H9 (cell line): Measurements from ENCODE around the gene BICD1. TPM values are rescaled to one million over a fixed set of nuclear protein-coding genes. Genes with fewer than 3 reads are reported as not detected.

ENCODE experiments used
- DNase-seq: peaks from one replicate; pipeline ENCODE4 v3.0.0-alpha.2; 2017
- H2AFZ ChIP-seq: one replicate; pipeline ENCODE4 v1.6.1; 2013; ENCODE audit warnings: mild to moderate bottlenecking, low read length, control low read depth, moderate library complexity
- H2AK5ac ChIP-seq: 2 replicates; pipeline ENCODE4 v1.6.1; 2013; ENCODE audit warnings: low read length, control low read depth, mixed read lengths; ENCODE audit not compliant: insufficient read length
- H2BK120ac ChIP-seq: one replicate; pipeline ENCODE4 v1.6.1; 2013; ENCODE audit warnings: low read depth, mild to moderate bottlenecking, low read length, control low read depth, inconsistent platforms; ENCODE audit not compliant: poor library complexity, severe bottlenecking
- H2BK12ac ChIP-seq: 2 replicates; pipeline ENCODE4 v1.6.1; 2013; ENCODE audit warnings: low read length, control low read depth, mixed read lengths, low read depth; ENCODE audit not compliant: insufficient read length
- H2BK15ac ChIP-seq: 2 replicates; pipeline ENCODE4 v1.6.1; 2013; ENCODE audit warnings: low read depth, low read length, control low read depth
- H2BK20ac ChIP-seq: one replicate; pipeline ENCODE4 v1.6.1; 2013; ENCODE audit warnings: low read depth, mild to moderate bottlenecking, low read length, control low read depth, inconsistent platforms; ENCODE audit not compliant: poor library complexity, severe bottlenecking
- H2BK5ac ChIP-seq: 2 replicates; pipeline ENCODE4 v1.6.1; 2013; ENCODE audit warnings: low read length, control low read depth, mixed read lengths; ENCODE audit not compliant: insufficient read length
- H3K14ac ChIP-seq: 2 replicates; pipeline ENCODE4 v1.6.1; 2013; ENCODE audit warnings: low read length, control low read depth; ENCODE audit not compliant: insufficient read depth
- H3K18ac ChIP-seq: 2 replicates; pipeline ENCODE4 v1.6.1; 2013; ENCODE audit warnings: low read depth, mild to moderate bottlenecking, mixed read lengths, low read length, control low read depth; ENCODE audit not compliant: insufficient read length
- H3K23ac ChIP-seq: 2 replicates; pipeline ENCODE4 v1.6.1; 2013; ENCODE audit warnings: low read length, control low read depth, mixed read lengths, low read depth; ENCODE audit not compliant: insufficient read length
- H3K23me2 ChIP-seq: 2 replicates; pipeline ENCODE4 v1.6.1; 2013; ENCODE audit warnings: low read depth, mild to moderate bottlenecking, mixed read lengths, low read length, control low read depth; ENCODE audit not compliant: insufficient read length, poor library complexity, severe bottlenecking
- H3K27ac ChIP-seq: 2 replicates; pipeline ENCODE4 v1.5.1; 2013; ENCODE audit warnings: low read length, control low read depth, mixed read lengths, low read depth; ENCODE audit not compliant: insufficient read length
- H3K27me3 ChIP-seq: 2 replicates; pipeline ENCODE4 v1.6.1; 2013; ENCODE audit warnings: low read length, control low read depth, inconsistent platforms; ENCODE audit not compliant: insufficient read depth
- H3K4ac ChIP-seq: 2 replicates; pipeline ENCODE4 v1.6.1; 2013; ENCODE audit warnings: low read depth, mild to moderate bottlenecking, control low read depth, inconsistent platforms, low read length, moderate library complexity
- H3K4me1 ChIP-seq: 2 replicates; pipeline ENCODE4 v1.6.1; 2013; ENCODE audit warnings: low read length, control low read depth, inconsistent platforms; ENCODE audit not compliant: insufficient read depth
- H3K4me2 ChIP-seq: 2 replicates; pipeline ENCODE4 v1.6.1; 2013; ENCODE audit warnings: low read length, control low read depth, mixed read lengths; ENCODE audit not compliant: insufficient read length, insufficient read depth
- H3K56ac ChIP-seq: 2 replicates; pipeline ENCODE4 v1.6.1; 2013; ENCODE audit warnings: low read depth, mild to moderate bottlenecking, mixed read lengths, low read length, control low read depth; ENCODE audit not compliant: insufficient read length
- H3K79me1 ChIP-seq: 2 replicates; pipeline ENCODE4 v1.6.1; 2013; ENCODE audit warnings: low read depth, mild to moderate bottlenecking, moderate library complexity, low read length, control low read depth, inconsistent platforms; ENCODE audit not compliant: insufficient read depth, poor library complexity, severe bottlenecking
- H3K79me2 ChIP-seq: 2 replicates; pipeline ENCODE4 v1.6.1; 2013; ENCODE audit warnings: low read length, control low read depth, inconsistent platforms; ENCODE audit not compliant: insufficient read depth
- H3K9ac ChIP-seq: 2 replicates; pipeline ENCODE4 v1.6.1; 2013; ENCODE audit warnings: low read length, control low read depth, mixed read lengths; ENCODE audit not compliant: insufficient read length; ENCODE audit errors: extremely low read depth
- H3K9me3 ChIP-seq: one replicate; pipeline ENCODE4 v1.6.1; 2013; ENCODE audit warnings: low read depth, low read length, inconsistent platforms; ENCODE audit not compliant: control insufficient read depth
- H3T11ph ChIP-seq: one replicate; pipeline ENCODE4 v1.6.1; 2013; ENCODE audit warnings: mild to moderate bottlenecking, low read length, control low read depth, inconsistent platforms
- H4K20me1 ChIP-seq: one replicate; pipeline ENCODE4 v1.6.1; 2013; ENCODE audit not compliant: control insufficient read depth, insufficient read length, insufficient read depth
- H4K5ac ChIP-seq: 2 replicates; pipeline ENCODE4 v1.6.1; 2013; ENCODE audit warnings: low read depth, mild to moderate bottlenecking, mixed read lengths, low read length, control low read depth; ENCODE audit not compliant: insufficient read length
- H4K8ac ChIP-seq: replicated peaks from 2 replicates; pipeline ENCODE4 v1.6.1; 2013; ENCODE audit warnings: low read length, control low read depth, mixed read lengths, low read depth; ENCODE audit not compliant: insufficient read length
- H4K91ac ChIP-seq: 2 replicates; pipeline ENCODE4 v1.6.1; 2013; ENCODE audit warnings: low read depth, mild to moderate bottlenecking, moderate library complexity, mixed read lengths, low read length, control low read depth; ENCODE audit not compliant: insufficient read length
- H3K27ac Mint-ChIP-seq, 3 experiments: 2 replicates in 2 of 3; 3 replicates in 1 of 3; pipeline ENCODE4 v1.8.0; 2020 to 2021; ENCODE audit warnings: mixed read lengths in 3 of 3, mild to moderate bottlenecking in 1 of 3, moderate library complexity in 1 of 3
- H3K27me3 Mint-ChIP-seq: 2 replicates; pipeline ENCODE4 v1.8.0; 2021; ENCODE audit warnings: low read depth, mild to moderate bottlenecking, moderate library complexity, mixed read lengths
- H3K36me3 Mint-ChIP-seq, 3 experiments: 2 replicates in 2 of 3; 3 replicates in 1 of 3; pipeline ENCODE4 v1.8.0; 2020 to 2021; ENCODE audit warnings: low read depth in 3 of 3, mixed read lengths in 3 of 3; ENCODE audit not compliant: insufficient read depth in 1 of 3
- H3K4me1 Mint-ChIP-seq, 2 experiments: 2 replicates each; pipeline ENCODE4 v1.8.0; 2020; ENCODE audit warnings: mixed read lengths in 2 of 2
- H3K4me3 Mint-ChIP-seq, 2 experiments: 2 replicates in 1 of 2; 3 replicates in 1 of 2; pipeline ENCODE4 v1.8.0; 2020 to 2021; ENCODE audit warnings: mild to moderate bottlenecking in 2 of 2, mixed read lengths in 2 of 2, moderate library complexity in 1 of 2
- H3K9me3 Mint-ChIP-seq, 2 experiments: 2 replicates in 1 of 2; 3 replicates in 1 of 2; pipeline ENCODE4 v1.8.0; 2020; ENCODE audit warnings: mild to moderate bottlenecking in 2 of 2, mixed read lengths in 2 of 2, moderate library complexity in 1 of 2
- WGBS: extraction: QIAGEN DNeasy Blood & Tissue Kit; methylation state at CpG from one replicate; pipeline ENCODE4 v1.1.7; 2013; ENCODE audit warnings: missing lambda C conversion rate, low lambda C conversion rate, mixed read lengths; ENCODE audit not compliant: insufficient read length; ENCODE audit errors: extremely low coverage; 5-methylcytosine and 5-hydroxymethylcytosine counted together
- total RNA-seq: library from RNA; stranded (reverse); gene quantifications from 2 replicates; pipeline ENCODE4 v1.2.1, GENCODE V29; 2021
- TF ChIP-seq, protein P1 (sequence below): fragments of 200-600 bp; sonication (generic); conservative IDR thresholded peaks from 3 replicates; pipeline ENCODE4 v1.8.0; 2021; ENCODE audit warnings: antibody characterized with exemption, mild to moderate bottlenecking

Gene BICD1
- total RNA-seq, 1 experiment from 2014 or later = 134 TPM

DNA sequence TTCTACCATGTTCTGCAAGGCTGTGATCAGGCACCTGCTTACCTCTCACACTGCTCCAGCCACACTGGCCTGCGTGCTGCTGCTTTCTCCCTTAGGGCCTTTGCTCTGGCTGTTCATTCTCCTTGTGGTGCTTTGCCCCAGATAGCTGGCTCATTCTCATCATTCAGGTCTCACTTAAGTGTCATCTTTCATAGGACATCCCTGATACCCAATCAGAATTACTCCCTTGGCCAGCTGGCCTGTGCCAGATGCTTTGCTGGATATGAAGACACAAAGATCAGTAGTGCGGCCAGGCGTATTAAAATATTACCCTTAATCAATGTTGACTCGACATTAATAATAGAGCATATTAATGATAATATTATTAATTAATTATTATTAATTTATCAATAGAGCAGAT is 148.9 kb downstream of the BICD1 start:
- Mint-ChIP-seq H3K27me3 (no peaks in the 10 kb centered on the region), H3K4me3 (no peak overlapping the region), H3K4me1 (peaks cover 24 to 27% of the 10 kb centered on the region in 2 experiments), H3K36me3 (peaks cover 12 to 32% (median 24%) of the 10 kb centered on the region in 3 experiments), H3K27ac (no peak overlapping the region), H3K9me3 (no peaks in the 10 kb centered on the region)
- Histone ChIP-seq H3K27me3 (no peaks in the 10 kb centered on the region), H2BK12ac (no peak overlapping the region), H4K91ac (no peak overlapping the region), H3K9ac (no peak overlapping the region), H3K14ac (no peak overlapping the region), H2BK120ac (no peak overlapping the region), H2BK20ac (no peak overlapping the region), H3K4me1 (no peaks in the 10 kb centered on the region), H3K79me1 (no peaks in the 10 kb centered on the region), H4K20me1 (no peaks in the 10 kb centered on the region), H3K18ac (no peak overlapping the region), H3K56ac (no peak overlapping the region), H3K79me2 (no peaks in the 10 kb centered on the region), H3K4me2 (no peak overlapping the region), H2AK5ac (no peak overlapping the region), H3K9me3 (no peaks in the 10 kb centered on the region), H4K8ac (no peak overlapping the region), H2AFZ (no peak overlapping the region), H3K4ac (no peak overlapping the region), H3T11ph (no peak overlapping the region), H3K27ac (no peak overlapping the region), H2BK15ac (no peak overlapping the region), H2BK5ac (no peak overlapping the region), H3K23me2 (no peaks in the 10 kb centered on the region), H4K5ac (no peak overlapping the region), H3K23ac (no peak overlapping the region)
- TF ChIP-seq, protein P1, sequence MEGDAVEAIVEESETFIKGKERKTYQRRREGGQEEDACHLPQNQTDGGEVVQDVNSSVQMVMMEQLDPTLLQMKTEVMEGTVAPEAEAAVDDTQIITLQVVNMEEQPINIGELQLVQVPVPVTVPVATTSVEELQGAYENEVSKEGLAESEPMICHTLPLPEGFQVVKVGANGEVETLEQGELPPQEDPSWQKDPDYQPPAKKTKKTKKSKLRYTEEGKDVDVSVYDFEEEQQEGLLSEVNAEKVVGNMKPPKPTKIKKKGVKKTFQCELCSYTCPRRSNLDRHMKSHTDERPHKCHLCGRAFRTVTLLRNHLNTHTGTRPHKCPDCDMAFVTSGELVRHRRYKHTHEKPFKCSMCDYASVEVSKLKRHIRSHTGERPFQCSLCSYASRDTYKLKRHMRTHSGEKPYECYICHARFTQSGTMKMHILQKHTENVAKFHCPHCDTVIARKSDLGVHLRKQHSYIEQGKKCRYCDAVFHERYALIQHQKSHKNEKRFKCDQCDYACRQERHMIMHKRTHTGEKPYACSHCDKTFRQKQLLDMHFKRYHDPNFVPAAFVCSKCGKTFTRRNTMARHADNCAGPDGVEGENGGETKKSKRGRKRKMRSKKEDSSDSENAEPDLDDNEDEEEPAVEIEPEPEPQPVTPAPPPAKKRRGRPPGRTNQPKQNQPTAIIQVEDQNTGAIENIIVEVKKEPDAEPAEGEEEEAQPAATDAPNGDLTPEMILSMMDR = no peak
- WGBS = no CpG with 5 or more reads among the region's 4 CpGs
- DNase-seq = no peak
